Testis (tissue), 3 donors: ENCODE measurements around the gene LHX4. TPM values are rescaled to one million over a fixed set of nuclear protein-coding genes. Genes with fewer than 3 reads are reported as not detected.

Source experiments
- DNase-seq: peaks from one replicate; pipeline ENCODE4 v3.0.0-alpha.2; 2019
- H3K27ac ChIP-seq, 2 donors: fragments of 200-600 bp; sonication (generic); one replicate each; pipeline ENCODE4 v1.5.1; 2019
- H3K27me3 ChIP-seq: fragments of 200-600 bp; sonication (generic); one replicate; pipeline ENCODE4 v1.5.1; 2019
- H3K36me3 ChIP-seq: fragments of 200-600 bp; sonication (generic); one replicate; pipeline ENCODE4 v1.5.1; 2017; ENCODE audit warnings: low read depth; ENCODE audit errors: missing control alignments
- H3K4me1 ChIP-seq: fragments of 200-600 bp; sonication (generic); one replicate; pipeline ENCODE4 v1.5.1; 2019
- H3K4me3 ChIP-seq, 2 donors: fragments of 200-600 bp; sonication (generic); one replicate each; pipeline ENCODE4 v1.5.1; 2017 to 2019
- H3K9me3 ChIP-seq: fragments of 200-600 bp; sonication (generic); one replicate; pipeline ENCODE4 v1.5.1; 2017
- POLR2A ChIP-seq: fragments of 450-650 bp; IDR thresholded peaks from one replicate; pipeline ENCODE4 v1.6.1; 2017; ENCODE audit warnings: antibody characterized with exemption, mild to moderate bottlenecking, moderate library complexity
- WGBS, 2 donors: methylation state at CpG; one replicate each; pipeline ENCODE4 v1.1.5; 2018; 5-methylcytosine and 5-hydroxymethylcytosine counted together
- intact Hi-C: fragments of 100-400 bp; cut with DNase I; formaldehyde crosslinking; loops from one replicate; pipeline ENCODE4 v1.15.1; 2023; ENCODE audit warnings: low total_unique reads
- polyA plus RNA-seq: library from polyadenylated mRNA; stranded (reverse); fragments of 350-450 nt; fragmentation: Illumina TruSeq; extraction: RNeasy Lipid Tissue Mini Kit (QIAGEN cat#74804); gene quantifications from one replicate; pipeline ENCODE4 v1.2.3, GENCODE V29; 2014; ENCODE audit warnings: low read depth, low replicate concordance; ENCODE audit not compliant: insufficient read depth
- total RNA-seq, 2 donors: library from RNA; depleted of rRNA; stranded (reverse); fragments of >200 nt; gene quantifications; one replicate each; pipeline ENCODE4 v1.2.3, GENCODE V29; 2016
- TF ChIP-seq, protein P1 (sequence below), 3 experiments: fragments of 450-650 bp in 2 of 3; fragments of 200-600 bp in 1 of 3; sonication (generic) in 1 of 3; IDR thresholded peaks; one replicate each; pipeline ENCODE4 v1.5.1; 2016 to 2019; ENCODE audit warnings: antibody characterized with exemption in 3 of 3, mild to moderate bottlenecking in 2 of 3, moderate library complexity in 1 of 3

Gene LHX4
- total and polyA plus RNA-seq, 3 donors from 2014 or later: 0.63 to 5.2 (median 1.3) TPM

DNA sequence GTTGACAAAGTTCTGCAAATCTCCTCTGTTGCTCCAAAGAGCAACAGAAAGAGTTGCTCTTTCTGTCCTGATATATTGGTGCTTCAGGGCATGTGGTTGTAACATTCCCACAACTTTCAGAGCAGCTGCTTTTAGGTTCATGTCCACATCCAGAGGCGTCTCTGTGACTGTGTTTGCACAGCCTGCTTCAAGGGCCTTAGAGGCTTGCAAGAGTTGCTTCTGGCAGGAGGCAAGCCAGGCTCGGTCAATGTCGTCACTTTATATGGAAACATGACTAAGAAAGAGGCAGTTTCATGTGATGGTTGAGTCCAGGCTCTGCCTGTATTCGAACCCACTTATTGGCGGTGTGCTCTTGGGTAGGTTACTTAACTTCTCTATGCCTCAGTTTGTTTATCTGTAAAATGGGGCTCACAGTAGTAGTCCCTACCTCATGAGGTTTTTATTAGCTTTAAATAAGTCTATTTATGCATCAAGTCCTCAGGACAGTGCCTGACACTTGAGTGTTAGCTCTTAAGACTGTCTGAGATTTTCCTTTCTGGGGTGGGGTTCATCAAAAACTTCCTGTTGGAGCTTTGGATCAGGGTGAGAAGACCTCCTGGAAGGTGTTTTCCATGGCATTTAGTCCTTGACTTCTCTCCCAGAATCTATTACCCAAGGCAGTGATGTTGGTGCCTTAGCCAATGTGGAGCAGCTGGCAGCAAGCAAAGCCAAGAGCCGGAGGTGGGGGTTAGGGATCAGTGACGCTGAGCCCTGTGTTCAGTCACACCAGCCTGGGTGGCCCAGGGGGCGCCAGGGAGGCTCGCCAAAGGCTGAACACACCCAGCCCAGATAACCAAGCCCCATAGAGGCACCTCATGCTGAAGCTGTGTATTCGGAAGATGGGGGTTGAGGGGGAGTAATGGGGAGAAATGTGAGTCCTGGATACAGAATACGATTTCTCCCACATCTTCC, 18.9 kb downstream of the LHX4 start:
- DNase-seq: no peak
- no peak overlapping the region for H3K4me3 ChIP-seq
- H3K4me1 ChIP-seq: no peaks in the 10 kb centered on the region
- TF ChIP-seq, protein P1, sequence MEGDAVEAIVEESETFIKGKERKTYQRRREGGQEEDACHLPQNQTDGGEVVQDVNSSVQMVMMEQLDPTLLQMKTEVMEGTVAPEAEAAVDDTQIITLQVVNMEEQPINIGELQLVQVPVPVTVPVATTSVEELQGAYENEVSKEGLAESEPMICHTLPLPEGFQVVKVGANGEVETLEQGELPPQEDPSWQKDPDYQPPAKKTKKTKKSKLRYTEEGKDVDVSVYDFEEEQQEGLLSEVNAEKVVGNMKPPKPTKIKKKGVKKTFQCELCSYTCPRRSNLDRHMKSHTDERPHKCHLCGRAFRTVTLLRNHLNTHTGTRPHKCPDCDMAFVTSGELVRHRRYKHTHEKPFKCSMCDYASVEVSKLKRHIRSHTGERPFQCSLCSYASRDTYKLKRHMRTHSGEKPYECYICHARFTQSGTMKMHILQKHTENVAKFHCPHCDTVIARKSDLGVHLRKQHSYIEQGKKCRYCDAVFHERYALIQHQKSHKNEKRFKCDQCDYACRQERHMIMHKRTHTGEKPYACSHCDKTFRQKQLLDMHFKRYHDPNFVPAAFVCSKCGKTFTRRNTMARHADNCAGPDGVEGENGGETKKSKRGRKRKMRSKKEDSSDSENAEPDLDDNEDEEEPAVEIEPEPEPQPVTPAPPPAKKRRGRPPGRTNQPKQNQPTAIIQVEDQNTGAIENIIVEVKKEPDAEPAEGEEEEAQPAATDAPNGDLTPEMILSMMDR (IDR thresholded peaks at IDR 0.05): no peak
- no peak for TF ChIP-seq POLR2A
- H3K27me3 ChIP-seq: no peaks in the 10 kb centered on the region
- 71 to 76% methylated on average over 11 of the region's 11 CpGs for WGBS, 2 donors
- no peak overlapping the region for H3K27ac ChIP-seq
- intact Hi-C loops: loop anchor here (5.0 kb wide), 1 partner anchor 238 kb away; no protein-coding TSS in a partner anchor
- H3K36me3 ChIP-seq: no peaks in the 10 kb centered on the region
- H3K9me3 ChIP-seq: no peaks in the 10 kb centered on the region

DNA sequence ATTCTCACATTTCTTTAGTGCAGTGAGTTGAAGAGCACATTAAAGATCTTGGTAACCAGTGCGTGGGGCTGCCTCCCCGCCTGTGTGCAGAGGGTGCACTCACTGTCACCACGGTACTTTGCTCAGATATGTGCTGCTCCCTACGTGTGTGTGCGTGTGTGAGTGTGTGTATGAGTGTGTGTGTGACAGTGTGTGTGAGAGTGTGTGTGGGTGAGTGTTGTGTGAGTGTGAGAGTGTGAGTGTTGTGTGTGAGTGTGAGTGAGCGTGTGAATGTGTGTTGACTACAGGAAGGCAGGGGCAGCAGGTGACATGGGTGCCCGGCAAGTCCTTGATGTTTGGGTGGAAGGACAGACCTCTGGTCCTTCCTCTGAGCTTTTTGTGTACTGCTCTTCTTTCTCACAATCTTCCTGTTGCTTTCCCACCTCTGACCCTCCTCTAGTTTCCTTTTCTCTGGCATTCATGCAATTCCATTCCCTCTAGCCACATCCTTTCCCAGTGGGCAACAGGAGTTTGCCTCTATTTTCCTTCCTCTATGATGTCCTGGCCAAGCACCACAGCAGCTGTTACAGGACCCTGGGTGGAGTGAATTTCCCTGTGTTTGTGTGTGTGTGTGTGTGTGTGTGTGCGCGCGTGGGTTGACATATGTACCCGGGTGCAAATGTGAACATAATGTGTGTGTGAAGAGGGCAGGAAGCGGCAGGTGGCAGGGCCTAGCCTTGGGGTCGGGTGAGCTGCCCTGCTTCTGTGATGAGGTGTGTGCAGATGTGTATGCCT, 19.8 kb downstream of the LHX4 start:
- 87 to 91% methylated on average over 11 to 13 of the region's 13 CpGs for WGBS, 2 donors
- Histone ChIP-seq H3K4me1 (no peaks in the 10 kb centered on the region), H3K27ac (no peak overlapping the region), H3K27me3 (no peaks in the 10 kb centered on the region), H3K9me3 (no peaks in the 10 kb centered on the region), H3K4me3 (no peak overlapping the region), H3K36me3 (no peaks in the 10 kb centered on the region)
- TF ChIP-seq, protein P1 (IDR thresholded peaks at IDR 0.05): no peak
- TF ChIP-seq POLR2A: no peak
- DNase-seq: no peak
- intact Hi-C loops: loop anchor here (5.0 kb wide), 1 partner anchor 237 kb away; no protein-coding TSS in a partner anchor

DNA sequence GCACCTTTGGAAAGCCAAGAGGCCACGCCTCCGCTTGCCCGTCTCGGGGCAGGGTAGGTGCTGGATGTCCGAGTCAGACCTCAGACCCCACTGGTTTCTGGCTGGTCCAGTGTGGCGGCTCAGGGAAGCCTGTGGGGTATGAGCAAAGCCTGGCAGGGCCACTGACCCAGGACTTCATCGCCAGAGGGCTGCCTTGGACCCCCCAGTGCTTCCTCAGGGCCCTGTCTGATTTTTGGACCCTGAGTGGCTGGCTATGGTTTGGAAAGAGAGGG, 20.4 kb downstream of the LHX4 start:
- no peaks in the 10 kb centered on the region for H3K9me3 ChIP-seq
- no peak overlapping the region for H3K27ac ChIP-seq
- WGBS, 2 donors: 90 to 97% methylated on average over 2 to 3 of the region's 7 CpGs
- H3K36me3 ChIP-seq: no peaks in the 10 kb centered on the region
- H3K4me1 ChIP-seq: no peaks in the 10 kb centered on the region
- H3K27me3 ChIP-seq: no peaks in the 10 kb centered on the region
- no peak for DNase-seq
- TF ChIP-seq, protein P1 (IDR thresholded peaks at IDR 0.05): no peak
- TF ChIP-seq POLR2A: no peak
- H3K4me3 ChIP-seq: no peak overlapping the region
- intact Hi-C loops: no loop called here

DNA sequence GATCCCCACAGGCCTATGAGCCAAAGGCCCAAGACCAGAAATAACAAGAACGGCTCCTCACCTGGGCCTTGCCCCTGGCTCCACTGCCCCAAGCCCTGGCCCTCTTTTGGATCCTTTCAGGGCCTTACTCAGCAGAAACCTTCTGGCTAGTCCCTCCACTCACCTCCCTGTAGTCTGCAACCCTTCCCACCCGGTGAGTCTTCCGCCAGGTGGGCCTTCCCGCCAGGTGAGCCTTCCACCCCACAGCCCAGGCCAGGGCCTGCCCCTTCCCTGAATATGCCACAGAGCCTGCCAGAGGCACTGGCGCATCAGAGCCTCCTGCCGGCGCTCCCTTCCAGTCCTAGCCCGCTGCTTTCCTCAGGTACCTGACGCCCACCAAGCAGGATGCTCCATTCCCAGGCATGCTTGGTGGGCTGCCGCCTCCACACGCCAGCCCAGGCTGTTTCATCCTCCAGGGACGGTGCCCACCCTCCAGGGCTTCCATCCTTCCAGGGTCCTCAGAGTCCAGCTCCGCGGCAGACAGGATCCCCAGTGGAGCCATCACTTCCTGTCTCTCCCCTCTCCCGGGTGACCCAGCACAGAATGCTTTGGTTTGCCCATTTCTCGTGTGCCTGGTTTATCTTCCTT, 20.9 kb downstream of the LHX4 start:
- Histone ChIP-seq H3K4me1 (no peaks in the 10 kb centered on the region), H3K27me3 (no peaks in the 10 kb centered on the region), H3K36me3 (no peaks in the 10 kb centered on the region), H3K4me3 (no peak overlapping the region), H3K27ac (no peak overlapping the region), H3K9me3 (no peaks in the 10 kb centered on the region)
- intact Hi-C loops: no loop called here
- TF ChIP-seq, protein P1 (IDR thresholded peaks at IDR 0.05): no peak
- no peak for TF ChIP-seq POLR2A
- no peak for DNase-seq
- WGBS, 2 donors: 81 to 94% methylated on average over 16 of the region's 16 CpGs
